Forelimb muscle (tissue), 1 donor: ENCODE measurements around the gene TAPT1. TPM values are rescaled to one million over a fixed set of nuclear protein-coding genes. Genes with fewer than 3 reads are reported as not detected.
"Not testable (repeated sequence)": the region's sequence is repeated elsewhere in the genome, so short reads cannot be mapped to it uniquely, and the experiment has no call there.

ENCODE experiments used
- DNase-seq: peaks from one replicate; pipeline ENCODE4 v3.0.0-alpha.2; 2013; ENCODE audit warnings: low read depth
- polyA plus RNA-seq: library from polyadenylated mRNA; unstranded; fragments of 120-200 nt; gene quantifications from one replicate; pipeline ENCODE4 v1.2.1, GENCODE V29; 2013; ENCODE audit not compliant: insufficient read length

Gene TAPT1
- polyA plus RNA-seq, 1 donor: 34.6 TPM

DNA sequence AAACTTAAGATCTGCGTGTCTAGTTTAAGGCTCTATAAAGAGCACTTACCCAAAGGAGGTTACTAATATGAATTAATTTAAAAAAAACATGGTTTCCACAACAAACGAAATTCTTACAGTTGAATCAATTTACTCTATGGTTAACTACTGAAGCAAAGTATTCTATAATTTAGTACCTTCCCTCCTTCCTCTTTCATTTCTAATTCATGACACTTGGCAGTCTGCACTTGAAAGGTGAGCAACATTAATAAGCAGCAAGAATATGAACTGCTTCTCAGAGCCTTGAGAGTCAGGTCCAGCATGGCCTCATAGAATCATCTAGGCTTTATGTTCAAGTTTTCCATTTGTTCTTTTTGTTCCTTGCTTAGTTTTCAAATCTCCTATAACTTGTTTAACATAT lies 42.7 kb downstream of the TAPT1 start:
- DNase-seq: no peak

- DNase-seq: no peak
Measured at GRCh38 chr4:16176621-16177020, 49.6 kb downstream of the TAPT1 start.

- DNase-seq: no peak
Measured at GRCh38 chr4:16171831-16172230, 54.4 kb downstream of the TAPT1 start.

DNA sequence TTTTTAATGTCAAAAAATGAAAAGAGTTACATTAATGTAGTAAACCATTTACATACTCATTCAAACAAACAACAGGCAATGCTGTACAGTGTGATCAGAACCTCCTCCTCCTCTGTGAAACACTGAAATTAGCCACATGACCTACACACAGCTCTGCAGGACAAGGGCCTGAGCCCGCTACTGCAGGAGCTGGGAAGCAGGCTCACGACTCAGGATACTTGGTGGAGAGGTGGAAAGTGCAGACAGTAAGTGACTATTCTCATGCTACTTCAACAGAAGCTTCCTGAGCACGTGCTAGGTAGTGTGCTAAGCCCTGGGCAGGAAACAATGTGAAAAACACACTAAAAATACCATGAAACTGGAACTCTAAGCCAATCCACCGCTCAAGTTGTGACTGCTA lies 56.8 kb downstream of the TAPT1 start:
- DNase-seq: no peak

GRCh38 chr4:16168710-16169388 lies 57.4 kb downstream of the TAPT1 start:
- no peak for DNase-seq

DNA sequence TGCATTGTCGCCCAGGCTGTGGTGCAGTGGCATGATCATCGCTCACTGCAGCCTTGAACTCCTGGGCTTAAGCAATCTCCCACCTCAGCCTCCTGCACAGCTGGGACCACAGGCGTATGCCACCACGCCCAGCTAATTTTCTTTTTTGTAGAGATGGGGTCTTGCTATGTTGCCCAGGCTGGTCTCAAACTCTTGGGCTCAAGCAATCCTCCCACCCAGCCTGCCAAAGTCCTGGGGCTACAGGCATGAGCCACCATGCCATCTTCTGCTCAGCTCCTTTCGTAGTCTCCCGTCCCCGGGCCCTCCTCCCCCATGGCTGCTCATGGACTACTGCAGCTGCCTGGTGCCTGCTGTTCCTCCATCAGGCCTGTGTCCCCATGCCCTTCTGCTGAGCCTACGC lies 58.1 kb downstream of the TAPT1 start:
- DNase-seq: no peak

DNA sequence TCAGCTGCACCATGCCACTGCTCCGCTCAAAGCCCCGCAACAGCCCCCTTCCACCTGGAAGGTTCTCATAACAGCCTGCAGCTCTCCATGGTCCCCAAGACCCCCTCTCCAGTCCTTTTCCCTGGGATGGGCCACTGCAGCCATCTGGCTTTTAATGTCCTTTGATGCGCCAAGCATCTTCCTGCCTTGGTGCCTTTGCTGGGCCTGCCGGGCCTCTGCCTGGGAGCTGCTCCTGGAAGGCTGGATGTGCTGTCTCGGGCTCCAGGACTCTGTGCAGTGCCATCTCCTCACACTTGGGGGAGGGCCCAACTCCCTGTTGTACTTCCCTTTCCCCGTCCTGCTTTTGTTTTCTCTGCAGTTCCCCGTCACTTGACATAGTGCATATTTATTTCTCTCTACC lies 60.3 kb downstream of the TAPT1 start:
- no peak for DNase-seq

DNA sequence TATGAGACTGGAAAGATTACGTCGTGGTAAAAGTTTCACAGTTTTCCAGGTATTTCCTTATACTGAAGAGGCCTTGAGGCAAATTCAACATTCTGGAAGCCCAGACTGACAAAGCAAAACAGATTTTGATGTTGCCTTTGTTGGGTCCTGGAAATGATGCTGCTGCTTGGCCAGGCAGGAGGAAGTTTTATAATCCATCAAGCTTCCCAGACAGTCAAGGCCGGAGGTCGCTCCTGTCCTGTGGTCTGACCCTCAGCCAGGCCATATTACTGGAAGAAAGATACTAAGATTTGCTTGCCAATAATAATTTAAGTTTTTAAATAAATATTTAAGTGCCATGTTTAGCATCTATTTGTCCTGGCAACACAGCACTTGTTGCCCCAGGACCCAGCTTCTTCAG lies 63.4 kb downstream of the TAPT1 start:
- DNase-seq: no peak

DNA sequence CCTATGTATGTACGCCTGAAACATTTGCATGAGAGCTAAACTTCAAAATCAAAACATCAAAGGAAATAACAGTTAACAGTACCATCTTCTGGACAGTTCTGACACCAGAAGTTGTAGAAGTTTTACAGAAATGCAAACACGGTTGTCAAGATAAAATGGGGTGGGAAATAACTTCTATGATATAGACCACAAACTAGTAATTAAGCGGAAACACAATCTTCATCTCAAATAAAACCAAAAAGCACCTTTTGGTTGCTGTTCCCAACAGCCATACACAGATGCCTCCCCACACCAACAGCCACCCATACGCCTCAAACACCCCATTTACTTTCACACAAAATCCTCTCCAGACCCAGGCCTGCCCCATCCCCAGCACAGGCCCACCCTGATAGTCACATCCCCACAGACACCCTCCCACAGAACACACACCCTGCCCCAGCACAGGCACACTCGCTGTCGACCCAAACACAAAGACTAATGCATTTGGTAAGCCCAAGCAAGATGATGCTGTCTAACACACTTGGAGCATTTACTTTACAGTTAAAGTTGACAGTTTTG lies 64.3 kb downstream of the TAPT1 start:
- no peak for DNase-seq

GRCh38 chr4:16160457-16160856 lies 65.8 kb downstream of the TAPT1 start:
- DNase-seq: no peak

GRCh38 chr4:16159286-16159685 lies 67.0 kb downstream of the TAPT1 start:
- DNase-seq: no peak

DNA sequence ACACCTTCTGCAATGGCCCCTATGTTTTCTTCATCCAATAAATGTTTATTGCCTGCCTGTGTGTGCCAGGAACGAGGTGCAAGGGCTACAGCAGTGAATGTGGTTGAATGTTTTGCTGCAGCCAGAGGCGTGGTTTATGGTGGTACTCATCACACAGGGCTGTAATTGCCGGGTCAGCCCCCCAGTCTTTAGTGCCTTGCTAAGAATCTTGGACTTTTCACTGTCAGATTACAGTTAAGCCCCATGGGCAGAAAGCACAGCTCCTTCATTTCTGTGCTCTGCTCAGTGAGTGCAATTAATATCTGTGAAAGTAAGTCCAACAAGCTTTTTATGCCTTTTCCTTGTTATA lies 67.8 kb downstream of the TAPT1 start:
- DNase-seq: no peak

DNA sequence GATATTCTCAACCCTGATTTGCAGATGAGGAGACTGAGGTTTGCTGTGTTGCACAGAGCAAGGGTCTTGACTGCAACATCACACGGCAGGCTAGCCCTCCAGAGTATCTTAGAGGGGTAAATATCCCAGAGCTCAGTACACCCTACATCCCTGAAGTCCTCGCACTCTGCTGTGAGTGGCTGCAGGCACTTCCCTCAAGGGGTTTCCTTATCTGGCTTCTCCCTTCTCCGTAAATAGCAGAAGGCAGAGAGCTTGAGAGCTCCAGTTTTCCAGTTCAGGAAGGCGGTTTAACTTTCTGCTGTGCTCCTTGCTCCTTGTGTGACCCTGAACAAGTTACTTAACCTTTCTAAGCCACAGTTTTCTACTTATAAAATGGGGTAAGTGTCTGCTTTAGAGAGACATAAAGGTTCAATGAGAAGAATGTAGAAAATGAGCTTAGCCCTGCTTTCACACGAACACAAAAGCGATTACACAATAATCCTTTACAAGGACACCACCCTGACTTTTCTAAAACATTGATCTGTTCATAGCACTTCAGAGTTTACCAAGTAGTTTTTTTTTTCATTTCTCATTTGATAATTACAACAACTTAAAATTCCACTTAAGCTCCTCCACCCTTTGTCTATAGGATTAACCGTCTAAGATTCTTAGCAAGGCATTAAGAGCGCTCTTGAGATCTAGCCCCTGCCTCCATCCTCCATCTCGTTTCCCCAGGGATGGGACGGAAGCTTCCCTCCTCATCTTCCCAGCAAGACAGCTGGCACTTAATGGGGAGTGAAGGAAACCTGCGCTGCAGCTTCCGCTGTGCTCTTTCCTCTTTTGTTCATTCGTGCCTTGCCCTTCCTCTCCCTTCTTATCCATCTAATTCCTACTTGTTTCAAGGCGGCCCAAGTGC lies 68.4 kb downstream of the TAPT1 start:
- no peak for DNase-seq

DNA sequence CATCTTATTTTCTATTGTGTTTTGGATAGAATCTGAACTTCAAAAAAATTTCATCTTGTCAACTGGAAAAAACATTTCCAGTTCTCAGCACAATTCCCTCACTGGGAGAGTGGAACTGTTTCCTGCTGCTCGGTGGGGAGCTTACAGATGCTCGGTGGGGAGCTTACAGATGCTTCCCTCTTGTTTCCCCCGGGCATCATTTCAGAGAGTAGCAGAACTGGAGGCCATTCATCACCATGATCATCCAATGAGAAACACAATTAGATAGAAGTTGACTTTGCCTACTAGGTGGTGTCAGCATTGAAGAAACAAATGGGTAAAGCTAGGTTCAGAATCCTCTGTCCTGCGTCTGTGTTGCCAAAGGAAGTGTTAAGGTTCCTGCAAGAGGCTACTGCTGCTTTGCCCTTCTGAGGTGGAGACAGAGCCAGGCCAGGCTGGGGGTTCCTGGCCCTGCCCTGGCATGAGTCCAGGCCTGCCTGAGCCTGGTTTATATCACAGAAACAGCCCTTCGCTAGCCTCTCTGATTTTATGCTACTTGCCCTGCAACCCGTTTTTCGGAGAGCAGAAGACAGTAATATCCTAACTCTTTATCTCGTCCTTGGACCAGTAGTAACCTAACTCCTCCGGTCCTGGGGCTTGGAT lies 70.6 kb downstream of the TAPT1 start:
- DNase-seq: no peak

DNA sequence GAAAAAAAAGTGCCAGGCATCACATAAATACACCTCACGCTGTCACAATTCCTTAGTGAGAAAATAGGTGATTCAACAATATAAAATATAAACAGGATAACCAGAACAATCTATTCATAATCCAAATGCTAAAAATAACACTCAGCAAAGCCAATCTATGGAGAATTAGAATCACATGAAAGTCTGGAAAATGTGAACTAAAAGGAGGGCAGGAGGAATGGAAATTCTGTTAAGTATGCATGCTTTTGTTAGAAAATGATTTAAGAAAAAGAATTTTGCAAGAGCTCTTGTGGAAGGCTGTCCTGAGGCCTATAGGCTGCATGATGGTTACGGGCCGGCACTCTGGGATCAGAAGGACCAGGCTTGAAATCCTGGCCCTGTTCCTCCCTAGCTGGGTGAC lies 71.8 kb downstream of the TAPT1 start:
- DNase-seq: no peak

- no peak for DNase-seq
Measured at GRCh38 chr4:16150716-16151115, 75.6 kb downstream of the TAPT1 start.

DNA sequence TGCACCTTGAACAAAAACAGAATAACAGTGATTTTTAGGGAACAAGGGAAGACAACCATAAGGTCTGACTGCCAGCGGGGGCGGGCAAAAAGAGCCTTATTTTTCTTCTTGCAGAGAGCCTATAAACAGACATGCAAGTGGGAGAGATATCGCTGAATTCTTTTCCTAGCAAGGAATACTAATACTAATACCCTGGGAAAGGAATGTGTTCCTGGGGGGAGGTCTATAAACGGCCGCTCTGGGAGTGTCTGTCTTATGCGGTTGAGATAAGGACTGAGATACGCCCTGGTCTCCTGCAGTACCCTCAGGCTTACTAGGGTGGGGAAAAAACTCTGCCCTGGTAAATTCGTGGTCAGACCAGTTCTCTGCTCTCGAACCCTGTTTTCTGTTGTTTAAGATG lies 81.4 kb downstream of the TAPT1 start:
- not testable (repeated sequence) for DNase-seq

DNA sequence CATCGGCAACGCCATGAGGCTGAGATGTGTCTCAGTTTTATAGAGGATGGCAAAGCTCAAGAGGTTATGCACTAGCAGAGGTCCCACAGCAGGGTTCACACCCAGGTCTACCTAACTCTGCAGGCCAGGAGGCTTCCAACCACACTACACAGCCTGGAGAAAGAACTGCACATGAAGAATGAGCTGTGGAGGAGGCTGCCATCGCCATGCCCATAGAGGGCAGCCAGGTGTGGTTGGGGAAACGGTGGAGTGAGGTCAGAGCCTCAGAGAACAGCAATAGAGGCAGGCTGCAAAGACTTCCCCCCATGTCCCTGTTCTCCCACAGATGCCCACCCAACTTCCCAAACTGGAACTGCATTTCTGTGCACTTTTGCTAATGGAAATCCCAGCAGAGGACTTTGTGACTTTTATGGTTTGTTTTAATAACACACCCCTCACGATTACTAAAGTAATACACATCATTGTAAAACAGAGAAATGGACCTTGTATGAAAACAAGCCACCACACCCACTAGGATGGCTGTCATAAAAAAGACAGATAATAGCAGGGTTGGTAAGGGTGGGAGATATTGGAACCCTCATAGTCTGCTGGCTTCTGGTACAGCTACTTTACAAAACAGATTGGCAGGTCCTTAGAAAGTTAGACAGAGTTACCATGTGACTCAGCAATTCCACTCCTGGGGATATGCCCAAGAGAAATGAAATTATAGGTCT lies 83.5 kb downstream of the TAPT1 start:
- no peak for DNase-seq

DNA sequence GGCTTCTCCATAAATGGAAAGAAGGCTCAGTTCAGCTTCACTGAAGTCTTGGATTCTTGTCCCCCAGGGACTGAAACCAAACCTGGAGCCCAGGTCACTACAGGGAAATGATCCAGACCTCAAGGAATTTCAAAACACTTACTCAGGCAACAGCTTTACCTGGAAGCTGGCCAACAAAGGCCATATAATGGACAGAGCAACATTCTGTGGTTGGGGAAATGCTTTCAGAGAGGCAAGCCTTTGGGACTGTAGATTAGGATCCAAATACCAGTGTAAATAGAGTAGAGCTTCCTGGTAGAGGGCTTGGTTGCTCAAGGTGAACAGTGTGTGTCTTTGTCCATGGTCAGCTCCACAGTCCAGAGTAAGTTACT lies 85.4 kb downstream of the TAPT1 start:
- DNase-seq: no peak

DNA sequence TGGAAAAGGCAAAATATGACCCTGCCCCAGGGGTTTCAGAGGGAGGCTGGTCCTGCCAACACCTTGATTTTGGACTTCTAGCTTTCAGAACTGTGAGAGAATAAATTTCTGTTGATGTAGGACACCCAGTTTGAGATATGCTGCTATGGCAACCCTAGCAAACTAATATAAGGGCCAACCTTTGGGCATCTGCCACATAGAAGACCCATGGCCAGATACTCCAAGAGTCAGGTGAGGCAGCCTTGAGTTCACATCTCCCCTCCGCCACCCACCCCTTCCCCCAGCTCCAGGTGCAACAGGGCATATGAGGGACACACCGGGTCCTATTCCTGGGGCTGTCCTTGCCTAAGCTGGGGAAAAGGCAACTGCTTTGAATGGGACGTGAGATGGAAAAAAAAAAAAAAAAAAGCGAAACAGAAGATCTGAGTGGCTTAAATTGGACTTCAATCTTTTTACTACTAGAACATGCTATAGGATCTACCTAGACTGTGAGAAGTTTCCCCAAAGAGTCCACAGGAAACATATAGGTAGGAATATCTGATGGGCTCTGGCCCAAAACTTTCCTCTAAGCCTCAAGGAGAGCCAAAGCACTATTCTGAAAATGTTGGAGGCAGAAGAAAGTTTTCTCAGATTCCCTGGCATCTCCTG lies 85.9 kb downstream of the TAPT1 start:
- no peak for DNase-seq
